GM23248 (cell line): Measurements from ENCODE around the gene MAP3K13.

Source experiments
- EZH2 ChIP-seq: fragments of 200-600 bp; sonication (generic); IDR thresholded peaks from 2 replicates; pipeline ENCODE4 v1.6.1; 2018; ENCODE audit warnings: antibody characterized with exemption, mild to moderate bottlenecking; ENCODE audit not compliant: insufficient read depth, poor library complexity, severe bottlenecking
- EZH2phosphoT487 ChIP-seq: fragments of 200-600 bp; sonication (generic); IDR thresholded peaks from 2 replicates; pipeline ENCODE4 v1.6.1; 2018; ENCODE audit warnings: antibody characterized with exemption, moderate library complexity, mild to moderate bottlenecking, low read depth; ENCODE audit not compliant: insufficient read depth

DNA sequence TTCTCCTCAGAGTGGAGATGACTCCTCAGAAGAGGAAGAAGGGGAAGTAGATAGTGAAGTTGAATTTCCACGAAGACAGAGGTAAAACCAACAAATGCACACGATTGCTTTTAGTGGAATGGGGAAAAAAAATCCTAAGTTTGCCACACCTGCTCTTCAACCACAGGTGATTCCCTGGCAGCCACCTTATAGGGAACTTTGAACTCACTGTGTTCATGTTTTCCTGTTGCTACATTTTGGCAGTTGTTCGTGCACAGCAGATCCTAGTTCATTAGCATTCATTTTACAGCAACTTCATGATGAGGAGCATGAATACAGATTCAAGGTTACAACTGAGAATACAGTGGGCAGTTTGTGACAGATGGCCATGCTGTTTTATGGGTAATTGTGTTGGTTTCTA, 114.4 kb downstream of the MAP3K13 start:
- TF ChIP-seq EZH2phosphoT487 (no peak), EZH2 (no peak)
